Measurements from ENCODE around the gene DYNLRB2.

DNA sequence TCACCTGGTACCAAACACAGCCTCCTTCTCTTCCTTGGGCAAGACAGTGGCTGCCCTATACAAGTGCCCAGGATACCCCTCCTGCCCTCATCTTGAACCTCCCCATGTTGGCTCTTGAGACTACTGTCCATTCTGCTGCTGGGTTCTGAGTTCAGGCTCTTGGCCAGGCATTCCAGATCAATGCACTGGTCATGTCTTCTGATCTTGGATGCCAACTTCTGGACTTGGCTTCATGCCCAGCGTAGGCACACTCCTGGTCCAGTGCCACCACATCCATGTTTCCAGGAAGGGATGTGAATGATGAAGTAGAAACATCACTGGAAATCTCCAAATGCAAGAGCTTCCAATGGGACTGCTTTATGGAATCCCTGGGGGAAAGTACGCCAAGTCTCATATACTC, 51.5 kb downstream of the DYNLRB2 start:
- TF ChIP-seq, protein P1, sequence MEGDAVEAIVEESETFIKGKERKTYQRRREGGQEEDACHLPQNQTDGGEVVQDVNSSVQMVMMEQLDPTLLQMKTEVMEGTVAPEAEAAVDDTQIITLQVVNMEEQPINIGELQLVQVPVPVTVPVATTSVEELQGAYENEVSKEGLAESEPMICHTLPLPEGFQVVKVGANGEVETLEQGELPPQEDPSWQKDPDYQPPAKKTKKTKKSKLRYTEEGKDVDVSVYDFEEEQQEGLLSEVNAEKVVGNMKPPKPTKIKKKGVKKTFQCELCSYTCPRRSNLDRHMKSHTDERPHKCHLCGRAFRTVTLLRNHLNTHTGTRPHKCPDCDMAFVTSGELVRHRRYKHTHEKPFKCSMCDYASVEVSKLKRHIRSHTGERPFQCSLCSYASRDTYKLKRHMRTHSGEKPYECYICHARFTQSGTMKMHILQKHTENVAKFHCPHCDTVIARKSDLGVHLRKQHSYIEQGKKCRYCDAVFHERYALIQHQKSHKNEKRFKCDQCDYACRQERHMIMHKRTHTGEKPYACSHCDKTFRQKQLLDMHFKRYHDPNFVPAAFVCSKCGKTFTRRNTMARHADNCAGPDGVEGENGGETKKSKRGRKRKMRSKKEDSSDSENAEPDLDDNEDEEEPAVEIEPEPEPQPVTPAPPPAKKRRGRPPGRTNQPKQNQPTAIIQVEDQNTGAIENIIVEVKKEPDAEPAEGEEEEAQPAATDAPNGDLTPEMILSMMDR (conservative IDR thresholded peaks at IDR 0.05; ENCODE audit: low read length) = no peak
- TF ChIP-seq EZH2phosphoT487 (IDR thresholded peaks at IDR 0.05; ENCODE audit: borderline replicate concordance, low read depth, low read length) = no peak

Data from OCI-LY7 (cell line).